SK-N-SH treated with all-trans-retinoic acid at 6 μM for 48 hours (cell line): Measurements from ENCODE around the gene RPS19BP1.

ENCODE experiments used
- ARNTL ChIP-seq: fragments of 450-650 bp; formaldehyde crosslinking; IDR thresholded peaks from 2 replicates; pipeline ENCODE4 v1.5.0; 2020; ENCODE audit warnings: low read depth, mild to moderate bottlenecking, moderate library complexity, borderline replicate concordance
- BACH2 ChIP-seq: fragments of 250-450 bp; sonication (Bioruptor Pico); IDR thresholded peaks from 2 replicates; pipeline ENCODE4 v1.9.0; 2021; ENCODE audit warnings: mild to moderate bottlenecking, borderline replicate concordance
- OSR1 ChIP-seq: fragments of 250-450 bp; sonication (Bioruptor Pico); IDR thresholded peaks from 2 replicates; pipeline ENCODE4 v1.8.0; 2022; ENCODE audit warnings: moderate library complexity, mild to moderate bottlenecking, inconsistent platforms
- PATZ1 ChIP-seq: fragments of 250-450 bp; sonication (Bioruptor Pico); IDR thresholded peaks from 2 replicates; pipeline ENCODE4 v1.8.0; 2020; ENCODE audit warnings: mild to moderate bottlenecking, moderate library complexity, borderline replicate concordance
- PPARA ChIP-seq: fragments of 250-450 bp; sonication (Bioruptor Pico); IDR thresholded peaks from 2 replicates; pipeline ENCODE4 v1.5.0; 2020; ENCODE audit warnings: mild to moderate bottlenecking, borderline replicate concordance
- RARB ChIP-seq: fragments of 250-450 bp; sonication (Bioruptor Pico); IDR thresholded peaks from 2 replicates; pipeline ENCODE4 v1.8.0; 2021; ENCODE audit warnings: mild to moderate bottlenecking, moderate library complexity
- SNAI2 ChIP-seq: fragments of 250-450 bp; sonication (Bioruptor Pico); IDR thresholded peaks from 2 replicates; pipeline ENCODE4 v1.5.0; 2020; ENCODE audit warnings: mild to moderate bottlenecking, moderate library complexity
- ZFP30 ChIP-seq: fragments of 450-650 bp; formaldehyde crosslinking; IDR thresholded peaks from 2 replicates; pipeline ENCODE4 v1.5.0; 2022; ENCODE audit warnings: mild to moderate bottlenecking, moderate library complexity
- ZNF565 ChIP-seq: fragments of 450-650 bp; formaldehyde crosslinking; conservative IDR thresholded peaks from 2 replicates; pipeline ENCODE4 v1.5.0; 2020; ENCODE audit warnings: low read depth, mild to moderate bottlenecking, moderate library complexity
- TF ChIP-seq, protein P1 (sequence below): fragments of 250-450 bp; sonication (Bioruptor Pico); IDR thresholded peaks from 2 replicates; pipeline ENCODE4 v1.5.1; 2020; ENCODE audit warnings: low read depth, mild to moderate bottlenecking, moderate library complexity
- TF ChIP-seq, protein P2 (sequence below): fragments of 250-450 bp; sonication (Bioruptor Pico); IDR thresholded peaks from 2 replicates; pipeline ENCODE4 v1.5.1; 2021; ENCODE audit warnings: mild to moderate bottlenecking, moderate library complexity

DNA sequence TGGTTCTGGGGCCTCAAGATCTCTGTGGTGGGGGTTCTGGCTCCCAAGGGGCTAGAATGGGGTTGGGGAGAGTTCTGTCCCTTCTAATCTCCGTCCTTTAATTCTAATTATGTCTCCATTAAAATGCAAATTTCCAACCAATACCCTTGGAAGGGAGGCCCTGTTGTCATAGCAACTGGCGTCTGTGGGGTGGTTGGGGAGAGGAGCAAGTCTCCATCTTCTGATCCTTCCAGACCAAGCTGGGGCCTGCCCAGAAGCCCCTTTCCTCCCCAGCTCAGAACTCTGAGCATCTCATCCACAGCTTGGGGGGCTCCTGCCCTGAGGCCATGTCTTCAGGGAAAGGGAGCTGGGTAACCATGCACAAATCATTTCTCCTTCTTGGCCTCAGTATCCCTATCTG, 5.4 kb upstream of the RPS19BP1 start:
- no peak for TF ChIP-seq PPARA (CRISPR knock-in tag)
- TF ChIP-seq BACH2 (CRISPR knock-in tag) = no peak
- TF ChIP-seq PATZ1 (CRISPR knock-in tag) = no peak
- no peak for TF ChIP-seq ARNTL (CRISPR knock-in tag)
- TF ChIP-seq SNAI2 = no peak
- no peak for TF ChIP-seq OSR1 (CRISPR knock-in tag)
- TF ChIP-seq RARB = no peak
- TF ChIP-seq, protein P1, sequence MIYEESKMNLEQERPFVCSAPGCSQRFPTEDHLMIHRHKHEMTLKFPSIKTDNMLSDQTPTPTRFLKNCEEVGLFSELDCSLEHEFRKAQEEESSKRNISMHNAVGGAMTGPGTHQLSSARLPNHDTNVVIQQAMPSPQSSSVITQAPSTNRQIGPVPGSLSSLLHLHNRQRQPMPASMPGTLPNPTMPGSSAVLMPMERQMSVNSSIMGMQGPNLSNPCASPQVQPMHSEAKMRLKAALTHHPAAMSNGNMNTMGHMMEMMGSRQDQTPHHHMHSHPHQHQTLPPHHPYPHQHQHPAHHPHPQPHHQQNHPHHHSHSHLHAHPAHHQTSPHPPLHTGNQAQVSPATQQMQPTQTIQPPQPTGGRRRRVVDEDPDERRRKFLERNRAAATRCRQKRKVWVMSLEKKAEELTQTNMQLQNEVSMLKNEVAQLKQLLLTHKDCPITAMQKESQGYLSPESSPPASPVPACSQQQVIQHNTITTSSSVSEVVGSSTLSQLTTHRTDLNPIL (CRISPR knock-in tag) = no peak
- TF ChIP-seq, protein P2, sequence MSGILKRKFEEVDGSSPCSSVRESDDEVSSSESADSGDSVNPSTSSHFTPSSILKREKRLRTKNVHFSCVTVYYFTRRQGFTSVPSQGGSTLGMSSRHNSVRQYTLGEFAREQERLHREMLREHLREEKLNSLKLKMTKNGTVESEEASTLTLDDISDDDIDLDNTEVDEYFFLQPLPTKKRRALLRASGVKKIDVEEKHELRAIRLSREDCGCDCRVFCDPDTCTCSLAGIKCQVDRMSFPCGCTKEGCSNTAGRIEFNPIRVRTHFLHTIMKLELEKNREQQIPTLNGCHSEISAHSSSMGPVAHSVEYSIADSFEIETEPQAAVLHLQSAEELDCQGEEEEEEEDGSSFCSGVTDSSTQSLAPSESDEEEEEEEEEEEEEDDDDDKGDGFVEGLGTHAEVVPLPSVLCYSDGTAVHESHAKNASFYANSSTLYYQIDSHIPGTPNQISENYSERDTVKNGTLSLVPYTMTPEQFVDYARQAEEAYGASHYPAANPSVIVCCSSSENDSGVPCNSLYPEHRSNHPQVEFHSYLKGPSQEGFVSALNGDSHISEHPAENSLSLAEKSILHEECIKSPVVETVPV (CRISPR knock-in tag) = no peak
- no peak for TF ChIP-seq ZNF565
- TF ChIP-seq ZFP30 (CRISPR knock-in tag) = no peak
